AG08396 (cell line): Measurements from ENCODE around the gene PPP1R26.
A peak's percentile ranks its signal among the peaks of the same experiment; 100 is the strongest.

ENCODE experiments used
- DNase-seq: peaks from one replicate; pipeline ENCODE4 v3.0.0; 2012; ENCODE audit warnings: low spot score, mixed read lengths

The PPP1R26 gene

GRCh38 chr9:135489188-135489906, 9.8 kb downstream of the PPP1R26 start:
- no peak for DNase-seq

- no peak for DNase-seq
Measured at GRCh38 chr9:135490166-135490870, 10.7 kb downstream of the PPP1R26 start.

GRCh38 chr9:135490980-135491464, 11.4 kb downstream of the PPP1R26 start:
- no peak for DNase-seq

GRCh38 chr9:135491764-135492163, 12.2 kb downstream of the PPP1R26 start:
- DNase-seq: no peak

- no peak for DNase-seq
Measured at GRCh38 chr9:135492886-135493669, 13.5 kb downstream of the PPP1R26 start.

- no peak for DNase-seq
Measured at GRCh38 chr9:135494791-135495559, 15.4 kb downstream of the PPP1R26 start.

GRCh38 chr9:135498381-135499126, 19.0 kb downstream of the PPP1R26 start:
- DNase-seq: no peak

- peak; percentile 94 for DNase-seq
Measured at GRCh38 chr9:135499326-135500070, 19.9 kb downstream of the PPP1R26 start.

- DNase-seq: no peak
Measured at GRCh38 chr9:135500071-135500524, 20.5 kb downstream of the PPP1R26 start.

- DNase-seq: peak; percentile 96
Measured at GRCh38 chr9:135500525-135501260, 21.1 kb downstream of the PPP1R26 start, which contains the start of gene MRPS2. TSS of gene MRPS2 (plus strand) at chr9:135500682. CDS start at chr9:135500711, 29 bp downstream.

- peak; percentile 91 for DNase-seq
Measured at GRCh38 chr9:135501261-135502167, 21.9 kb downstream of the PPP1R26 start.

- no peak for DNase-seq
Measured at GRCh38 chr9:135502168-135502872, 22.7 kb downstream of the PPP1R26 start.

- DNase-seq: no peak
Measured at GRCh38 chr9:135502873-135503321, 23.3 kb downstream of the PPP1R26 start.

GRCh38 chr9:135503371-135504261, 24.0 kb downstream of the PPP1R26 start:
- DNase-seq: no peak

GRCh38 chr9:135504262-135505243, 25.0 kb downstream of the PPP1R26 start:
- peak; percentile 86 for DNase-seq
